K562 (cell line): Measurements from ENCODE around the gene HOXB5. TPM values are rescaled to one million over a fixed set of nuclear protein-coding genes. Genes with fewer than 3 reads are reported as not detected.

ENCODE experiments used
- CCNT2 ChIP-seq: IDR thresholded peaks from 2 replicates; pipeline ENCODE4 v1.6.1; 2011; ENCODE audit warnings: borderline replicate concordance, low read depth, mild to moderate bottlenecking, moderate library complexity, mixed read lengths, low read length; ENCODE audit not compliant: insufficient read length; ENCODE audit errors: extremely low read depth
- CREM ChIP-seq: IDR thresholded peaks from 2 replicates; pipeline ENCODE4 v1.6.1; 2014; ENCODE audit warnings: antibody characterized with exemption, low read depth
- EZH2 ChIP-seq: IDR thresholded peaks from 2 replicates; pipeline ENCODE4 v1.6.1; 2012; ENCODE audit warnings: low read depth, mild to moderate bottlenecking, inconsistent platforms, low read length, borderline replicate concordance
- HNRNPL ChIP-seq: fragments of 200-400 bp; formaldehyde crosslinking; IDR thresholded peaks from 2 replicates; pipeline ENCODE4 v1.6.1; 2017; ENCODE audit warnings: low read depth, mild to moderate bottlenecking, low read length
- NCOA6 ChIP-seq: fragments of 450-650 bp; IDR thresholded peaks from 2 replicates; pipeline ENCODE4 v1.6.1; 2017; ENCODE audit warnings: mild to moderate bottlenecking
- POLR2G ChIP-seq: fragments of 200-400 bp; formaldehyde crosslinking; IDR thresholded peaks from 2 replicates; pipeline ENCODE4 v1.6.1; 2017; ENCODE audit warnings: low read depth, mild to moderate bottlenecking, antibody characterized with exemption, low read length, moderate library complexity
- RAD21 ChIP-seq, 2 experiments: fragments of 250-450 bp in 1 of 2; fragments of 450-650 bp in 1 of 2; sonication (Bioruptor Pico) in 1 of 2; formaldehyde crosslinking in 1 of 2; IDR thresholded peaks in 1 of 2; conservative IDR thresholded peaks in 1 of 2; 2 replicates each; pipeline versions ENCODE4 v1.4.0 to v1.8.0; 2020 to 2022; ENCODE audit warnings: mild to moderate bottlenecking in 2 of 2, moderate library complexity in 1 of 2
- RB1 ChIP-seq: fragments of 450-650 bp; IDR thresholded peaks from 2 replicates; pipeline ENCODE4 v1.6.1; 2017; ENCODE audit warnings: low read depth, mild to moderate bottlenecking
- SREBF2 ChIP-seq: sonication (generic); formaldehyde crosslinking; IDR thresholded peaks from 2 replicates; pipeline ENCODE4 v1.4.0; 2020; ENCODE audit warnings: mild to moderate bottlenecking, missing genetic modification reagents
- TAF7 ChIP-seq: fragments of 450-650 bp; IDR thresholded peaks from 2 replicates; pipeline ENCODE4 v1.6.1; 2016; ENCODE audit warnings: missing genetic modification characterization, missing compliant biosample characterization
- ZBTB7A ChIP-seq: IDR thresholded peaks from 2 replicates; pipeline ENCODE4 v1.6.1; 2011; ENCODE audit warnings: low read depth, mild to moderate bottlenecking, low read length, moderate library complexity, borderline replicate concordance; ENCODE audit not compliant: control insufficient read depth
- ZFX ChIP-seq: sonication (generic); formaldehyde crosslinking; IDR thresholded peaks from 2 replicates; pipeline ENCODE4 v1.8.0; 2022; ENCODE audit warnings: mild to moderate bottlenecking, missing genetic modification reagents, moderate library complexity
- ZNF347 ChIP-seq: fragments of 450-650 bp; formaldehyde crosslinking; IDR thresholded peaks from 2 replicates; pipeline ENCODE4 v1.4.0; 2020; ENCODE audit warnings: low read depth, mild to moderate bottlenecking, moderate library complexity
- polyA plus RNA-seq, 8 experiments: library from polyadenylated mRNA; depleted of rRNA in 4 of 8; stranded (reverse) in 5 of 8; unstranded in 3 of 8; fragments of >200 nt; fragmentation: Nextera tagmentation in 2 of 8; fragmentation: Illumina TruSeq in 1 of 8; extraction: Ambion mirVana in 2 of 8; extraction: Trizol in 1 of 8; gene quantifications; 2 replicates each; pipeline versions ENCODE4 v1.2.1 to v1.2.3, GENCODE V29; 2011 to 2014; ENCODE audit warnings: inconsistent platforms in 1 of 8, missing spikeins in 1 of 8
- total RNA-seq, 7 experiments: library from RNA; depleted of rRNA in 6 of 7; stranded (reverse); fragments of >200 nt in 6 of 7; fragmentation: Illumina TruSeq in 2 of 7; extraction: Trizol in 2 of 7; gene quantifications; 2 replicates each; pipeline versions ENCODE4 v1.2.1 to v1.2.3, GENCODE V29; 2011 to 2021; ENCODE audit warnings: low replicate concordance in 1 of 7
- TF ChIP-seq, protein P1 (sequence below): conservative IDR thresholded peaks from 2 replicates; pipeline ENCODE4 v1.6.1; 2011; ENCODE audit warnings: low read depth, mild to moderate bottlenecking, low read length; ENCODE audit not compliant: control insufficient read depth
- TF ChIP-seq, protein P2 (sequence below), 2 experiments: fragments of 450-650 bp; IDR thresholded peaks; 2 replicates each; pipeline ENCODE4 v1.6.1; 2018; ENCODE audit warnings: mild to moderate bottlenecking in 2 of 2, low read depth in 1 of 2; ENCODE audit not compliant: partially characterized antibody in 2 of 2
- TF ChIP-seq, protein P3 (sequence below): fragments of 250-450 bp; sonication (Bioruptor Pico); IDR thresholded peaks from 2 replicates; pipeline ENCODE4 v1.9.0; 2021; ENCODE audit warnings: mild to moderate bottlenecking, inconsistent platforms
- TF ChIP-seq, protein P4 (sequence below): fragments of 450-650 bp; IDR thresholded peaks from 2 replicates; pipeline ENCODE4 v1.7.0; 2016; ENCODE audit warnings: borderline replicate concordance

HOXB5 gene
- total and polyA plus RNA-seq, 9 of the 15 experiments (the other 6 are each of a cell fraction or from before 2014, with no cell fraction given) = 0.24 to 2.7 (median 0.65) TPM

DNA sequence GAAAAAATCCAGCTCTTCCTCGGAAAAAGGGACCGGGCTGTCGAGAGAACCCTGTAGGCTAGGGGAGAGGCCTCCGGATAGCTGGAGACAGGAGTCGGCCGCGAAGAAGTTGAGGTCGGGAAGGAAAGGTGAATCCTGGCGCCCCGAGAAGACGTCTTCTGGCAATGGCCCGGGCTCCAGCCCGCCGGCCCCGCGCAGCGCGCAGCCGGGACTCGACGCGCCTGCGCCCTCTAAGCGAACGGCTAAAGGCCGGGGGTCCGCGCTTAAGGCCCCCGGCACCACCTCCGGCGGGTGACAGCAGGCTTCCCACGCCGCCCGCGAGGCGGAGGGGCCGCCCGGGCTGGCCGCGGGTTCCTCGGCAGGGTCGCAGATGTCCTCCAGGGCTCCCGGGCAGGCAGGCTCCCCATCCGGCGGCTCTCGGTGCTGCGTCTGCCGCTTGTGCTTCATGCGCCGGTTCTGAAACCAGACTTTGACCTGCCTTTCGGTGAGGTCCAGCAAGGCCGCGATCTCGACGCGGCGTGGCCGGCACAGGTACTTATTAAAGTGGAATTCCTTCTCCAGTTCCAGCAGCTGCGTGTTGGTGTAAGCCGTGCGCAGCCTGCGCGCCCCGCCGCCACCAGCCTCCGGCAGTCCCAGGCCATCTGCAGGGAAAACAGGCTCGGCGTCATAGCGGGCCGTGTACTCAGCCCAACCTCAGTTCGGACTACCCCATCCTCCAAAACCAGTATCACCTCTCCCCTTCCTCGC, 50.3 kb downstream of the HOXB5 start (continued):
- TF ChIP-seq, protein P1, sequence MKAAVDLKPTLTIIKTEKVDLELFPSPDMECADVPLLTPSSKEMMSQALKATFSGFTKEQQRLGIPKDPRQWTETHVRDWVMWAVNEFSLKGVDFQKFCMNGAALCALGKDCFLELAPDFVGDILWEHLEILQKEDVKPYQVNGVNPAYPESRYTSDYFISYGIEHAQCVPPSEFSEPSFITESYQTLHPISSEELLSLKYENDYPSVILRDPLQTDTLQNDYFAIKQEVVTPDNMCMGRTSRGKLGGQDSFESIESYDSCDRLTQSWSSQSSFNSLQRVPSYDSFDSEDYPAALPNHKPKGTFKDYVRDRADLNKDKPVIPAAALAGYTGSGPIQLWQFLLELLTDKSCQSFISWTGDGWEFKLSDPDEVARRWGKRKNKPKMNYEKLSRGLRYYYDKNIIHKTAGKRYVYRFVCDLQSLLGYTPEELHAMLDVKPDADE = peak; percentile 27; the same call in 1 of the 2 replicates
- TF ChIP-seq TAF7 (tag) = no peak
- 0 out of 2 replicates have a peak, but pooled peaks have one; percentile 19 for TF ChIP-seq HNRNPL
- TF ChIP-seq, protein P2, sequence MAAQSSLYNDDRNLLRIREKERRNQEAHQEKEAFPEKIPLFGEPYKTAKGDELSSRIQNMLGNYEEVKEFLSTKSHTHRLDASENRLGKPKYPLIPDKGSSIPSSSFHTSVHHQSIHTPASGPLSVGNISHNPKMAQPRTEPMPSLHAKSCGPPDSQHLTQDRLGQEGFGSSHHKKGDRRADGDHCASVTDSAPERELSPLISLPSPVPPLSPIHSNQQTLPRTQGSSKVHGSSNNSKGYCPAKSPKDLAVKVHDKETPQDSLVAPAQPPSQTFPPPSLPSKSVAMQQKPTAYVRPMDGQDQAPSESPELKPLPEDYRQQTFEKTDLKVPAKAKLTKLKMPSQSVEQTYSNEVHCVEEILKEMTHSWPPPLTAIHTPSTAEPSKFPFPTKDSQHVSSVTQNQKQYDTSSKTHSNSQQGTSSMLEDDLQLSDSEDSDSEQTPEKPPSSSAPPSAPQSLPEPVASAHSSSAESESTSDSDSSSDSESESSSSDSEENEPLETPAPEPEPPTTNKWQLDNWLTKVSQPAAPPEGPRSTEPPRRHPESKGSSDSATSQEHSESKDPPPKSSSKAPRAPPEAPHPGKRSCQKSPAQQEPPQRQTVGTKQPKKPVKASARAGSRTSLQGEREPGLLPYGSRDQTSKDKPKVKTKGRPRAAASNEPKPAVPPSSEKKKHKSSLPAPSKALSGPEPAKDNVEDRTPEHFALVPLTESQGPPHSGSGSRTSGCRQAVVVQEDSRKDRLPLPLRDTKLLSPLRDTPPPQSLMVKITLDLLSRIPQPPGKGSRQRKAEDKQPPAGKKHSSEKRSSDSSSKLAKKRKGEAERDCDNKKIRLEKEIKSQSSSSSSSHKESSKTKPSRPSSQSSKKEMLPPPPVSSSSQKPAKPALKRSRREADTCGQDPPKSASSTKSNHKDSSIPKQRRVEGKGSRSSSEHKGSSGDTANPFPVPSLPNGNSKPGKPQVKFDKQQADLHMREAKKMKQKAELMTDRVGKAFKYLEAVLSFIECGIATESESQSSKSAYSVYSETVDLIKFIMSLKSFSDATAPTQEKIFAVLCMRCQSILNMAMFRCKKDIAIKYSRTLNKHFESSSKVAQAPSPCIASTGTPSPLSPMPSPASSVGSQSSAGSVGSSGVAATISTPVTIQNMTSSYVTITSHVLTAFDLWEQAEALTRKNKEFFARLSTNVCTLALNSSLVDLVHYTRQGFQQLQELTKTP (IDR thresholded peaks at IDR 0.05; ENCODE audit: low read depth in 1 of 2, partially characterized antibody in 2 of 2) = peak; percentile 17 to 59
- TF ChIP-seq CCNT2 = peak; percentile 73
- peak; percentile 75 for TF ChIP-seq ZBTB7A
- no peak for TF ChIP-seq NCOA6
- 0 out of 2 replicates have a peak, but pooled peaks have one; percentile 2 for TF ChIP-seq CREM
- no peak for TF ChIP-seq ZNF347 (CRISPR knock-in tag)
- TF ChIP-seq POLR2G = peak; percentile 85
- TF ChIP-seq, protein P3, sequence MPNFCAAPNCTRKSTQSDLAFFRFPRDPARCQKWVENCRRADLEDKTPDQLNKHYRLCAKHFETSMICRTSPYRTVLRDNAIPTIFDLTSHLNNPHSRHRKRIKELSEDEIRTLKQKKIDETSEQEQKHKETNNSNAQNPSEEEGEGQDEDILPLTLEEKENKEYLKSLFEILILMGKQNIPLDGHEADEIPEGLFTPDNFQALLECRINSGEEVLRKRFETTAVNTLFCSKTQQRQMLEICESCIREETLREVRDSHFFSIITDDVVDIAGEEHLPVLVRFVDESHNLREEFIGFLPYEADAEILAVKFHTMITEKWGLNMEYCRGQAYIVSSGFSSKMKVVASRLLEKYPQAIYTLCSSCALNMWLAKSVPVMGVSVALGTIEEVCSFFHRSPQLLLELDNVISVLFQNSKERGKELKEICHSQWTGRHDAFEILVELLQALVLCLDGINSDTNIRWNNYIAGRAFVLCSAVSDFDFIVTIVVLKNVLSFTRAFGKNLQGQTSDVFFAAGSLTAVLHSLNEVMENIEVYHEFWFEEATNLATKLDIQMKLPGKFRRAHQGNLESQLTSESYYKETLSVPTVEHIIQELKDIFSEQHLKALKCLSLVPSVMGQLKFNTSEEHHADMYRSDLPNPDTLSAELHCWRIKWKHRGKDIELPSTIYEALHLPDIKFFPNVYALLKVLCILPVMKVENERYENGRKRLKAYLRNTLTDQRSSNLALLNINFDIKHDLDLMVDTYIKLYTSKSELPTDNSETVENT (CRISPR knock-in tag) = no peak
- TF ChIP-seq EZH2 = no peak
- TF ChIP-seq RAD21 (CRISPR knock-in tag; conservative IDR thresholded peaks at IDR 0.05 in 1 of 2, IDR thresholded peaks at IDR 0.05 in 1 of 2) = no peak
- peak; percentile 77 for TF ChIP-seq ZFX (CRISPR knock-in tag)
- TF ChIP-seq, protein P4, sequence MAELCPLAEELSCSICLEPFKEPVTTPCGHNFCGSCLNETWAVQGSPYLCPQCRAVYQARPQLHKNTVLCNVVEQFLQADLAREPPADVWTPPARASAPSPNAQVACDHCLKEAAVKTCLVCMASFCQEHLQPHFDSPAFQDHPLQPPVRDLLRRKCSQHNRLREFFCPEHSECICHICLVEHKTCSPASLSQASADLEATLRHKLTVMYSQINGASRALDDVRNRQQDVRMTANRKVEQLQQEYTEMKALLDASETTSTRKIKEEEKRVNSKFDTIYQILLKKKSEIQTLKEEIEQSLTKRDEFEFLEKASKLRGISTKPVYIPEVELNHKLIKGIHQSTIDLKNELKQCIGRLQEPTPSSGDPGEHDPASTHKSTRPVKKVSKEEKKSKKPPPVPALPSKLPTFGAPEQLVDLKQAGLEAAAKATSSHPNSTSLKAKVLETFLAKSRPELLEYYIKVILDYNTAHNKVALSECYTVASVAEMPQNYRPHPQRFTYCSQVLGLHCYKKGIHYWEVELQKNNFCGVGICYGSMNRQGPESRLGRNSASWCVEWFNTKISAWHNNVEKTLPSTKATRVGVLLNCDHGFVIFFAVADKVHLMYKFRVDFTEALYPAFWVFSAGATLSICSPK = no peak
- TF ChIP-seq SREBF2 (CRISPR knock-in tag) = no peak
- TF ChIP-seq RB1 = 0 out of 2 replicates have a peak, but pooled peaks have one; percentile 44
